GM18868 (cell line): ENCODE results near the gene LRRC25.
A peak's percentile ranks its signal among the peaks of the same experiment; 100 is the strongest.

Source experiments
- ATAC-seq: cut with Tn5 transposase; IDR thresholded peaks from one replicate; pipeline ENCODE4 v1.9.1; 2021; ENCODE audit warnings: mild to moderate bottlenecking, moderate library complexity; ENCODE audit not compliant: unreplicated experiment

The LRRC25 gene

DNA sequence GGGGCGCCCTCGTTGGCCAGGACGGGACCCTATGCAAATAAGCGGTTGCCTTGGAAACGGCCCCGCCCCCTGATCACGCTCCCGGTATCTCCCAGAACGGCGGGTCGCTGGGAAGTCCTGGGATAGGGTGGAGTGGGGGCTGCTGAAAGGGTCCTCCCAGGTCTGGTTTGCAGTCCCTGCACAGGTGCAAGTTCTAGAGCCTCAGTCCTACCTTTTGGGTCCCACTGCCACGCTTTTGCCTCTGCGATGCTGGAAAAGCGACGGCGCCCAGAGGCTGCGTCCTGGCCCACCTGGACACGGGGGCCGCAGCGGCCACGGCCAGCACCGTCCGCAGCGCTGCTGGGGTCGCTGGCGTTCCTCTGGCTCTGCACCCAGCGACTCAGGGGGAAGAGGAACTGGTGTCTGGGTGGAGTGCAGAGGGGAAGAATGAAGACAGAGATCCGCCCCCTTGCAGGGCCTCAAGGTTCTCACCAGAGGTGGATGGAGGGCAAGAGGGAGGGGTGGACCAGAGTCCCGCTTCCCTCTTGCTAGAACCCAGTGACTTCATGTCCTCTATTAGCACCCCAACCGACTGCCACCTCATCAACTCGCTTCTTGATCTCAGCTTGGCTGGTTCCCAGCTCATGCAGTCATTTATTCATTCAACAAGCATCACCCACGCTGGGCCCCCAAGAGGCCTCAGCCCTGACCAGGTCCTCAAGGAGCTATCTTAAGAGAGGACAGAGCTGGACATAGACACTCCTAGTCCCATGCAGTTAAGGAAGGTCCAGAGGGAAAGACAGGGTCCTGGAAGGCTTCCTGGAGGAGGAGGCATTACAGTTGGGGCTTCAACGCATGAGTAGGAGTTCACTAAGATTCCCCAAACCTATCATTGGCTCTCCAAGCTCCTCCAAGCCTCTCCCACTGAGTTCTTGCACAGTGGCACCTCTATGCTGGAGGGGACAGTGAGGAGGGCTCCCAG, at the start of gene LRRC25:
Gene LRRC25, minus strand, starts transcription at position 381 of the 961 bp plus-strand sequence. CDS start 659 bp downstream, outside the sequence.
- no peak for ATAC-seq

DNA sequence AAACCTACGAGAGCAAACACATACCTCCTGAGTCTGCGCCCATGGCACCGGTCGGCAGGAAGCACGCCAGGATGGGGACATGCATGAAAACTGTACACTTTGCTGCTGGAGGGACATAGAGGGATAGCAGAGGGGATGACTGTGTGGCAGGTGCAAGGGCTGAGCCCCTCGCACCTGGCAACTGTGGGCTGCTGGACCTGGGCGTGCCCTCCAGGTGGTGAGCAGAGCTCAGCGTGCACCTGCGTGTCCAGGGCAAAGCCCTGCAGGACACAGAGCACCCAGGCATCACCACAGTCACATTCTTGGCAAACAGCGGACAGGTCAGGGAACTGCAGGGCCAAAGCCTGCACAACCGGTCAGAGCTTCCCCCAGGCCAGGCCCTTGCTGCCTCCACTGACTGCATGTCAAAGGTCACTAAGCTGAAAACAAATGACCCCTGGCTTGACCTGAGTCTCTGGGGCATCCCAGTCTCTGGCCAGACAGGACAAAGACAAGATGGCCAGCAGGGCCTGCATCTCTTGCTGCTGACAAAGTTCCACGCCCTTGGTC, 49.5 kb upstream of the LRRC25 start:
- ATAC-seq, result no peak

DNA sequence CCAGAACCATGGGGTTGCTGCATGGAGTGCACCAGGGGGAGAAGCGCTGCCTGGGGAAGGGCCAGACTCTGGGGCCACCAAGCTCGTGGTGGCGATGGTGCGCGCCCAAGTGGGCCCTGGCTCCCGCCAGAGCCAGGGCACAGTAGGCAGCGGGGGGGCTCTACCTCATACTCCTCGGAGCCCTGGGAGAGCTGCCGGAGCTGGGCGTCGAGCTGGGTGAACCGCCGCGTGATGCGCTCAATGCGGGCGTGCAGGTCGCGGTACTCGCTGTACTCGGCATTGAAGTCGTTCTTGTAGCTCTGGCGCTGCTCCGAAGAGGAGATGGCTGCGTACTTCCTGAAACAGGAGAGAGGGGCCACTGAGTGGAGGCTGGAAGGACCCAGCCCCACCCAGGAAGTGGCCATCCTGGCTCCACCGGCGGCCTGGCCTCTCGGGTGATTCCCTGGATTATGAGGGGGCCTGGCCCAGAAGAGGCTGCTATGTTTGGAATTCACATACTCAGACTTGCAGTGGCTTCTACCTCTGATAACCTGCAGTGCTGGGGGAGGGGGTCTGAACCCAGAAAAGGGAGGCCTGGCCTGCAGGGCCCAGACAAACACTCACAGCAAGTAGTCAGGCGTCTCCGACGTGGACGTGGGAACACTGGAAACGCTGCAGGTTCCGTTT, 48.9 kb upstream of the LRRC25 start:
- no peak for ATAC-seq

DNA sequence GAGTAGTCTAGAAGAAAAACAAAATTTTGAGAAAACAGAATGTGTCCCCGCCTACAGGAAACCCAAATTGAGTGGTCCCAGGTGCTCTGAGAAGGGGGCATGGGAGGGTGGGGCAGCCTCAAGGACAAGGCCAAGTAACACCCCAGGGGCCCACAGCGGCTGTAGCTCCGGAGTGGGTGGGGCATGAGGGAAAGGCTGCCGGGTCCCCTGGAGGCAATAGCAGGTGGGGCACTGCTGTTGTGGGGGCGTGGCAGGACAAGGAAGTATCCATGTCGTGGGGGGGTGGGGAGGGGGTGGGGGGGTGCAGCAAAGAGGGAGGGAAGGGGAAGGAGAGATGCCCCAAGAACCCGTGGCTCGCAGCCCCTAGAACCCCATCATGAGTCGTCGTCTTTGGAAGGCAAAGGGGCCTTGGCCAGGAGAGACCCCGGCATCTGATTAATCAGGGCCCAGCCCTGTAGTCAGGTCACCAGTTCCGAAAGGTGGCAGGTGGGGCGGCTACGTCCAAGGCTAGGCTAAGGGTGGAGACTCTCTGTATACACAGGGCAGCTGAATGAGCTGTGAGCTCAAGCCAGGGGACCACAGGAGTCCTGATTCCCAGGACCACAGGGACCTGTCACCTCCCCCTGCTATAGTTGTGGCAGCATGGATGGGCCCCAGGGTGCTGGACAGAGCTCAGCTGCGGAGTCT, 48.0 kb upstream of the LRRC25 start:
- no peak for ATAC-seq

DNA sequence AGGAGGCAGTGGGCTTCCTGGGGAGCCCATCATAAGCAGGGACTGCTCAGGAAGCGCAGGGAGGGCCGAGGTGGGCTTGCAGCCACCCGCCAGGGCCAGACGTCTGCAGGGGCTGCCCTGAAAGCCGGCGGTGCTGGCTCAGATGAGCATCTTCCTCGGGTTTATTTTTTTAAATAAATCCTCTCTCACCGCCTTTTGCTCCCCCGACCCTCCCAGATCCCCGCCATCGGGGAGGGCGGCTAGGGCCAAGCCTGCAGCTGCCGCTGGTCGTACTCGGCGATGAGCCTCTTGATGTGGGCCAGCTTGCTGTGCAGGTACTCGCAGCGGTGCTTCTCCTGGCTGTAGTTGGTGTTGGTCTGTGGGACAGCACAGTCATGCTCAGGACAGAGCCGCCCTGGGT, 47.1 kb upstream of the LRRC25 start:
- ATAC-seq, result no peak

DNA sequence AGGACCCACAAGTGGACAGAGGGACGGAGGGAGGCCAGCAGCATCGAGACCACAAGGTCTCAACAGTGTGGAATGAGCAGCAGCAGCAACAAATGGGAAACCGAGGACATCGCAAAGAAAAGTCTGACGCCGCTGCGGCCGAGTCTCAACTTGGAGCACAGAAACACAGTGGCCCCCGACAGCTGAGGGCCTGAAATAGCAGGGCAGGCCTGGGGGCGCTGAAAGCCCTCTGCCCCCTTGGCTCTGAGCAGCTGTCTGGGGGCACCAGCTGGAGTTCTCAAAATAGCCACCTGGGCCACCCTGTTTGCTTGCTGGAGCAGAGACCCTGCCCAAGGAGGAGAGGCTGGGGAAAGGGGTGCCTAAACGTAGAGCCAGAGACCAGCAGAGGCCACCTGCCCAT, 46.4 kb upstream of the LRRC25 start:
- ATAC-seq, result no peak

DNA sequence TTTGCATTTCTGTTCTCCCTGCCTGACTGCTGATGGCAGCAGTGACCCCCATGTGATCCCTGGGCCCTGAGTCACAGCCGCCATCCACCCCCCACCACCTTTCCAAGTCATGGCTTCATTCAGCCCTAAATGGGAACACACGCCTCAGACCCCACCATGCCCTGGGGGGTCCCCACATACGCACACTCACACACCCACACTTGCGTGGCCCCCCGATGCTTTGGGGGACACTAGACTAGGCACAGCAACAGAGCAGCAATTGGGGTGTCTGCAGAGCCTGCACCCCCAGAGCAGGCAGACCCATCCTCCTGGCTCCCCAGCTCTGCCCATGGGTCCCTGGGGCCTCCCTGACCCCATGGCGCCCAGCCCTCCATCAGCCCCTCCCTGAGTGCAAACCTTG, 46.0 kb upstream of the LRRC25 start:
- no peak for ATAC-seq

- no peak for ATAC-seq
Observed at GRCh38 chr19:18442941-18443340, 45.5 kb upstream of the LRRC25 start.

DNA sequence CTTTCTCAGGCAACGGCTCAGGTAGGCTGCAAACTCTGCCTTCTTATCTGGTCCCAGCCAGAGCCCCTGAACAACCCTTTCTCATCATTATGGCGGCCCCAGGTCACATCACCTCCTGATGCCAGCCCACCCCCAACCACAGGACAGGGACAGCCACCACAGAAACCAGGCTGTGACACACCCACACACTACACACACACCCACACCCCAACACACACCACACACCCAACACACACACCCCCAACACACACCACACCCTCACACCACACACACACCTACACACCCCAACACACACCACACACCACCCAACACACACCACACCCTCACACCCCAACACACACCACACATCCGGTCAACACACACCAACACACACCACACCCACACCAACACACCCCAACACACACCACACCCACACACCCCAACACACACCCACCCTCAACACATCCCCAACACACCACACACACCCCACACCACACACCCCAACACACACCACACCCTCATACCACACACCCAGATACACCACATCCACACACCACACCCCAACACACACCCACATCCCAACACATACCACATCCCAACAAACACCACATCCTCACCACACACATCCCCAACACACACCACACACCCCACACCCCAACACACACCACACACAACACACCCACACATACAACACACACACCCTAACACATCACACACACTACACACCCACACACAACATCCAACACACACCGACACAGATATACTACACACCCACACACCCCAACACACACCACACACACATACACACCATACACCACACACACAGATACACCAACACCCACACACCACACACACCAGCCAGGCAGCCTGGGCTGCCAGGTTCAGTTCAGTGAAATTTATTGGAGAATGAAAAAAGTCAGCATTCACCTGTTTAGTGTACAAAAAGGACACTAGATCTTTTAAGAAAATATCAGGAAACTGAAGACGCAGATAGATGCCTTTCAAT, 44.7 kb upstream of the LRRC25 start:
- ATAC-seq, result no peak

DNA sequence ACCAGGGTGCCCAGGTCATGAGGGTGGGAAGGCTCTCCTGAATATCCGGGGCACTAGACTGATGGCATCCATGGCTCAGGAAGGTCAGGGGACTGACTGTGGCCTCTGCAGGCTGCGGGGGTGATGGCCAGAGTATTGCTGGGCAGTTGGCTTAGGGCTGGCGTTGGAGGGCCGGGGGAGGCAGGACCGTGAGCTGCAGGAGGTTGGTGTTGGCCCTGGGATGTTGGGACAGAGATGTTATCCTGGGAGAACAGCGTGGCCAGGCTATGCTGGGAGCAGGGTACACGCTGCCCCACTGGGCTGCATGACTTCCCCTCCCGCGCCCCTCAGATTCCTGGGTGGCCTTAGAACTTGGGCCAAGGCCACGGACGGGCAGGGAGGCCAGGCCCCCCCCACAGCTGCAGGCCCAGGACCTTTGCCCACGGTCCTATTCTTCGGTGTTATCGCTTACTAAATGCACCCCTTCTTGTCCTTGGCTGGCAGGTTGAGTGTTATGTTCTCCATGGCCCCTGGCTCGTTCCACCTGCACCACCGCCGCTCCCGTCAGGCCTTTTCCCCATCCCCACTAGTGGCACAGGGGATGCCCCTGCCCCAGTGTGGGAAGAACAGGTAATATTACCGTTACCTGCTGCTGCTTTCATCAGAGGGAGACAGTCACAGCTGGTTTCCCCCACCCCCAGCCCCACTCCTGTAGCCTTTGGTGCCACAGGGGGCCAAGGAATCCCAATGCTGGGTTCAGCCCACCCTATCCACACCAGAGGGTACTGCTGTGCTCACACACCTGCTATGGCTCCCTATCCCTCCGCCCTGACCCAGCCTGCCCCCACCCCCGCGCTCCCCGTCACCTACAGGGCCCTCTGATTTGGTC, 43.7 kb upstream of the LRRC25 start:
- ATAC-seq, result no peak

GRCh38 chr19:18440415-18440877, 43.0 kb upstream of the LRRC25 start:
- no peak for ATAC-seq

GRCh38 chr19:18439910-18440237, 42.5 kb upstream of the LRRC25 start:
- no peak for ATAC-seq

- ATAC-seq, result no peak
Observed at GRCh38 chr19:18439025-18439909, 41.8 kb upstream of the LRRC25 start.

GRCh38 chr19:18438331-18439024, 41.1 kb upstream of the LRRC25 start:
- no peak for ATAC-seq

GRCh38 chr19:18437491-18438330, 40.3 kb upstream of the LRRC25 start, which contains the start of gene ISYNA1:
ISYNA1 (minus strand) TSS chr19:18438133; CDS start chr19:18437979, 154 bp downstream.
- ATAC-seq, result no peak

- peak; percentile 40 for ATAC-seq
Observed at GRCh38 chr19:18436671-18437490, 39.5 kb upstream of the LRRC25 start.
